ENCODE data around the gene MBOAT1.

GRCh38 chr6:20069021-20069522 lies 143.2 kb downstream of the MBOAT1 start:
- TF ChIP-seq CTCF (conservative IDR thresholded peaks at IDR 0.05) (no peak), EZH2 (IDR thresholded peaks at IDR 0.05; ENCODE audit: low read depth) (no peak)
